Airway epithelial cell (primary cell): ENCODE data around the gene RRAD. TPM values are rescaled to one million over a fixed set of nuclear protein-coding genes. Genes with fewer than 3 reads are reported as not detected.

Experiments used
- total RNA-seq: library from RNA; depleted of rRNA; stranded (reverse); fragments of >200 nt; gene quantifications from 2 replicates; pipeline ENCODE4 v1.2.3, GENCODE V29; 2015

The RRAD gene
- 73.8 and 96.6 TPM in 2 replicates for total RNA-seq

GRCh38 chr16:66925322-66925840, at the start of gene RRAD:
RRAD (minus strand) TSS chr16:66925535; CDS start chr16:66925179, 356 bp downstream.

GRCh38 chr16:66961065-66961744, 35.9 kb upstream of the RRAD start, which contains the start of gene CES3:
CES3 (plus strand) TSS chr16:66961266; CDS start chr16:66961308, 42 bp downstream.

GRCh38 chr16:66935314-66936011, 10.1 kb upstream of the RRAD start, which contains the start of gene CES2:
CES2 (plus strand) TSS chr16:66935516; CDS start chr16:66935636, 120 bp downstream.

GRCh38 chr16:66934138-66934838, 9.0 kb upstream of the RRAD start, which contains the start of gene CIAO2B:
CIAO2B (minus strand) TSS chr16:66934402; CDS start chr16:66934364, 38 bp downstream.

GRCh38 chr16:66918803-66919568, 6.3 kb downstream of the RRAD start, which contains the start of gene CDH16:
CDH16 (minus strand) TSS chr16:66918885; CDS start chr16:66918065, 820 bp downstream.

GRCh38 chr16:66880288-66881013, 44.9 kb downstream of the RRAD start, which contains the start of gene PDP2:
PDP2 (plus strand) TSS chr16:66880515; CDS start chr16:66884285, 3,770 bp downstream.

Other genes starting within 250 kb of the RRAD start
- gene CMTM4, start 228.8 kb downstream of the RRAD start, total RNA-seq = 13.7 and 22.3 TPM in 2 replicates
- gene DYNC1LI2, start 173.9 kb downstream of the RRAD start, total RNA-seq = 42.8 and 56.0 TPM in 2 replicates
- gene TERB1, start 124.0 kb downstream of the RRAD start, total RNA-seq = 0.07 and 0.46 TPM in 2 replicates
- 72.0 and 93.3 TPM in 2 replicates for gene NAE1, start 94.6 kb downstream of the RRAD start, total RNA-seq
- not detected in 2 replicates for gene CA7, start 81.1 kb downstream of the RRAD start, total RNA-seq
- 4.9 and 26.9 TPM in 2 replicates for gene PDP2, start 45.0 kb downstream of the RRAD start, total RNA-seq
- gene CDH16, start 6.7 kb downstream of the RRAD start, total RNA-seq = 1.6 and 3.0 TPM in 2 replicates
- gene CIAO2B, start 8.9 kb upstream of the RRAD start, total RNA-seq = 106 and 141 TPM in 2 replicates
- 74.0 and 93.4 TPM in 2 replicates for gene CES2, start 10.0 kb upstream of the RRAD start, total RNA-seq
- 0.99 and 1.5 TPM in 2 replicates for gene CES3, start 35.7 kb upstream of the RRAD start, total RNA-seq
- gene CES4A, start 63.1 kb upstream of the RRAD start, total RNA-seq = 0.65 and 2.5 TPM in 2 replicates
- 57.7 and 92.9 TPM in 2 replicates for gene CBFB, start 103.6 kb upstream of the RRAD start, total RNA-seq
- 12.4 and 14.7 TPM in 2 replicates for gene PHAF1, start 184.4 kb upstream of the RRAD start, total RNA-seq
- gene B3GNT9, start 225.5 kb upstream of the RRAD start, total RNA-seq = 9.7 and 11.4 TPM in 2 replicates
- 31.9 and 47.2 TPM in 2 replicates for gene TRADD, start 234.4 kb upstream of the RRAD start, total RNA-seq
- 10.5 and 11.4 TPM in 2 replicates for gene FBXL8, start 234.4 kb upstream of the RRAD start, total RNA-seq
- gene HSF4, start 239.2 kb upstream of the RRAD start, total RNA-seq = 2.5 TPM in 1 of 2 replicates, not detected in the other
- 53.2 and 89.0 TPM in 2 replicates for gene NOL3, start 245.0 kb upstream of the RRAD start, total RNA-seq